B cell (primary cell): ENCODE results near the gene PTGES. TPM values are rescaled to one million over a fixed set of nuclear protein-coding genes. Genes with fewer than 3 reads are reported as not detected.

Experiments
- ATAC-seq: fragments of 200-7000 bp; cut with Tn5 transposase; one replicate; pipeline ENCODE4 v1.10.0; 2021; ENCODE audit warnings: low read depth, mild to moderate bottlenecking, moderate number of reproducible peaks, moderate library complexity
- CTCF ChIA-PET: fragments of 350-600 bp; sonication (Branson Sonifier 250); formaldehyde crosslinking; loops from one replicate; lab custom pipeline; 2021; ENCODE audit warnings: antibody characterized with exemption, inconsistent platforms; lab: Charles Lee
- POLR2A ChIA-PET: fragments of 350-600 bp; sonication (Branson Sonifier 250); formaldehyde crosslinking; loops from one replicate; lab custom pipeline; 2021; ENCODE audit warnings: antibody characterized with exemption; lab: Charles Lee
- DNase-seq: peaks from one replicate; pipeline ENCODE4 v3.0.0; 2013
- H2AFZ ChIP-seq: 2 replicates; pipeline ENCODE4 v1.6.1; 2012; ENCODE audit warnings: mild to moderate bottlenecking, low read depth, low read length; ENCODE audit not compliant: insufficient read depth, poor library complexity, severe bottlenecking
- H3K27ac ChIP-seq, 2 donors: 1 replicate in 1 of 2; 2 replicates in 1 of 2; pipeline ENCODE4 v1.5.1; 2012 to 2013; ENCODE audit warnings: low read length in 2 of 2, mild to moderate bottlenecking in 2 of 2, moderate library complexity in 1 of 2
- H3K27me3 ChIP-seq, 4 experiments: fragments of 200-600 bp in 1 of 4; sonication (generic) in 1 of 4; replicated peaks in 1 of 4; 1 replicate in 2 of 4; 2 replicates in 2 of 4; pipeline versions ENCODE4 v1.6.1 to v1.7.0; 2013 to 2016; ENCODE audit warnings: low read length in 3 of 4, mild to moderate bottlenecking in 2 of 4, mixed read lengths in 1 of 4, moderate library complexity in 1 of 4; ENCODE audit not compliant: insufficient read depth in 4 of 4, control insufficient read depth in 3 of 4; ENCODE audit errors: control extremely low read depth in 1 of 4
- H3K36me3 ChIP-seq, 2 experiments: replicated peaks in 1 of 2; 1 replicate in 1 of 2; 2 replicates in 1 of 2; pipeline versions ENCODE4 v1.6.1 to v1.7.1; 2013; ENCODE audit warnings: low read length in 1 of 2; ENCODE audit not compliant: insufficient read depth in 2 of 2, control insufficient read depth in 1 of 2; ENCODE audit errors: control extremely low read depth in 1 of 2, extremely low read depth in 1 of 2
- H3K4me1 ChIP-seq, 2 donors: fragments of 200-600 bp in 1 of 2; sonication (generic) in 1 of 2; 1 replicate in 1 of 2; 2 replicates in 1 of 2; pipeline versions ENCODE4 v1.5.1 to v1.6.1; 2013 to 2017; ENCODE audit warnings: low read length in 2 of 2; ENCODE audit not compliant: control insufficient read depth in 2 of 2, insufficient read depth in 2 of 2
- H3K4me2 ChIP-seq: replicated peaks from 2 replicates; pipeline ENCODE3; 2012; ENCODE audit warnings: mild to moderate bottlenecking, low read depth, low read length; ENCODE audit not compliant: poor library complexity, severe bottlenecking
- H3K4me3 ChIP-seq, 5 experiments: fragments of 200-600 bp in 1 of 5; sonication (generic) in 1 of 5; 1 replicate in 3 of 5; 2 replicates in 2 of 5; pipeline versions ENCODE4 v1.5.1 to v1.7.0; 2011 to 2016; ENCODE audit warnings: low read length in 4 of 5, mild to moderate bottlenecking in 4 of 5, low read depth in 2 of 5, control low read depth in 1 of 5, moderate library complexity in 1 of 5; ENCODE audit not compliant: insufficient read depth in 1 of 5; ENCODE audit errors: control extremely low read depth in 1 of 5, extremely low read depth in 1 of 5
- H3K79me2 ChIP-seq: fragments of 200-600 bp; sonication (generic); one replicate; pipeline ENCODE4 v1.6.0; 2016; ENCODE audit warnings: low read length; ENCODE audit not compliant: control insufficient read depth, insufficient read depth
- H3K9ac ChIP-seq: fragments of 200-600 bp; sonication (generic); 2 replicates; pipeline ENCODE4 v1.6.1; 2017; ENCODE audit warnings: mild to moderate bottlenecking, low read length, moderate library complexity
- H3K9me3 ChIP-seq, 3 donors: one replicate each; pipeline versions ENCODE4 v1.6.1 to v1.7.1; 2013; ENCODE audit warnings: low read length in 2 of 3; ENCODE audit not compliant: control insufficient read depth in 2 of 3, insufficient read depth in 1 of 3; ENCODE audit errors: control extremely low read depth in 1 of 3
- H4K20me1 ChIP-seq: 2 replicates; pipeline ENCODE4 v1.6.0; 2012; ENCODE audit warnings: mild to moderate bottlenecking, low read length; ENCODE audit not compliant: insufficient read depth, control insufficient read depth, poor library complexity, severe bottlenecking
- H3K27ac Mint-ChIP-seq: one replicate; pipeline ENCODE4 v1.8.0; 2021; ENCODE audit warnings: mixed read lengths
- H3K27me3 Mint-ChIP-seq: one replicate; pipeline ENCODE4 v1.8.0; 2021; ENCODE audit warnings: mixed read lengths
- H3K4me1 Mint-ChIP-seq: one replicate; pipeline ENCODE4 v1.8.0; 2021; ENCODE audit warnings: mixed read lengths
- H3K4me3 Mint-ChIP-seq: one replicate; pipeline ENCODE4 v1.8.0; 2021; ENCODE audit warnings: mixed read lengths
- H3K9me3 Mint-ChIP-seq: one replicate; pipeline ENCODE4 v1.8.0; 2022; ENCODE audit warnings: mixed read lengths; ENCODE audit not compliant: insufficient read depth
- CTCF ChIP-seq: fragments of 200-600 bp; IDR thresholded peaks from one replicate; pipeline ENCODE4 v1.8.0; 2022; ENCODE audit warnings: antibody characterized with exemption, mild to moderate bottlenecking
- EZH2 ChIP-seq: IDR thresholded peaks from 2 replicates; pipeline ENCODE4 v1.6.1; 2012; ENCODE audit warnings: borderline replicate concordance, low read depth, mild to moderate bottlenecking, moderate library complexity, low read length; ENCODE audit not compliant: insufficient read depth, poor library complexity, severe bottlenecking
- WGBS: methylation state at CpG from one replicate; pipeline ENCODE4 v1.1.5; 2013; ENCODE audit warnings: missing lambda C conversion rate; ENCODE audit not compliant: insufficient coverage; 5-methylcytosine and 5-hydroxymethylcytosine counted together
- intact Hi-C: fragments of 100-400 bp; cut with micrococcal nuclease; formaldehyde crosslinking; loops from one replicate; pipeline ENCODE4 v1.10.0; 2022
- polyA plus RNA-seq: library from polyadenylated mRNA; depleted of rRNA; stranded (reverse); fragments of >200 nt; gene quantifications from 2 replicates; pipeline ENCODE4 v1.2.3, GENCODE V29; 2012
- total RNA-seq, 2 donors: library from RNA; stranded (reverse); fragments of 120-200 nt in 1 of 2; gene quantifications; 1 replicate in 1 of 2; 2 replicates in 1 of 2; pipeline versions ENCODE4 v1.2.3 to v1.2.4, GENCODE V29; 2013 to 2022

Gene PTGES
- total and polyA plus RNA-seq, 2 donors (not counting 1 experiment from before 2014, with no cell fraction given), result not detected

- DNase-seq (no peak), ATAC-seq (no peak)
- Histone ChIP-seq H3K9me3 (no peaks in the 10 kb centered on the region), H3K79me2 (no peaks in the 10 kb centered on the region), H3K4me3 (no peak overlapping the region), H3K27ac (no peak overlapping the region), H3K4me2 (no peak overlapping the region), H3K4me1 (peaks cover 5% of the 10 kb centered on the region in 2 donors), H3K36me3 (no peaks in the 10 kb centered on the region), H2AFZ (no peak overlapping the region), H3K9ac (no peak overlapping the region), H3K27me3 (peaks cover 0 to 20% (median 5%) of the 10 kb centered on the region in 4 experiments), H4K20me1 (no peaks in the 10 kb centered on the region)
- 97% methylated on average over 5 of the region's 5 CpGs for WGBS
- TF ChIP-seq EZH2 (no peak), CTCF (no peak)
- POLR2A ChIA-PET, result no interaction called here
- Mint-ChIP-seq H3K4me1 (no peaks in the 10 kb centered on the region), H3K27me3 (peaks cover 28% of the 10 kb centered on the region), H3K4me3 (no peak overlapping the region), H3K9me3 (no peaks in the 10 kb centered on the region), H3K27ac (no peak overlapping the region)
- intact Hi-C loops, result no loop called here
- CTCF ChIA-PET, result no interaction called here
Measured at GRCh38 chr9:129722913-129723312, 29.9 kb downstream of the PTGES start.

GRCh38 chr9:129720865-129721545 lies 31.8 kb downstream of the PTGES start:
- Histone ChIP-seq H3K79me2 (no peaks in the 10 kb centered on the region), H2AFZ (no peak overlapping the region), H3K36me3 (no peaks in the 10 kb centered on the region), H3K27ac (no peak overlapping the region), H4K20me1 (no peaks in the 10 kb centered on the region), H3K4me3 (no peak overlapping the region), H3K4me2 (no peak overlapping the region), H3K4me1 (no peaks in the 10 kb centered on the region), H3K27me3 (peaks cover 0 to 14% (median 3%) of the 10 kb centered on the region in 4 experiments), H3K9me3 (no peaks in the 10 kb centered on the region), H3K9ac (no peak overlapping the region)
- H3K27me3 Mint-ChIP-seq, result peaks cover 33% of the 10 kb centered on the region
- H3K9me3 Mint-ChIP-seq, result no peaks in the 10 kb centered on the region
- 81% methylated on average over 21 of the region's 25 CpGs for WGBS
- H3K27ac Mint-ChIP-seq, result no peak overlapping the region
- intact Hi-C loops, result no loop called here
- no peaks in the 10 kb centered on the region for H3K4me1 Mint-ChIP-seq
- TF ChIP-seq CTCF (no peak), EZH2 (no peak)
- ChIA-PET CTCF (interaction anchor here (1.0 kb wide), 1 partner anchor 63 kb away, joined by 5 read pairs; no protein-coding TSS in a partner anchor), POLR2A (no interaction called here)
- ATAC-seq (no peak), DNase-seq (no peak)
- no peak overlapping the region for H3K4me3 Mint-ChIP-seq
